ENCODE results near the gene CFAP126. TPM values are rescaled to one million over a fixed set of nuclear protein-coding genes. Genes with fewer than 3 reads are reported as not detected.
"Not testable (repeated sequence)": the region's sequence is repeated elsewhere in the genome, so short reads cannot be mapped to it uniquely, and the experiment has no call there.

Gene CFAP126
- not detected in 2 replicates for total RNA-seq (2014; rRNA removed; shearing (Covaris generic); ENCODE audit: low replicate concordance)

GRCh38 chr1:161367684-161368400 lies at the start of gene CFAP126:
Gene CFAP126 (minus strand): TSS chr1:161367876. CDS start chr1:161367868, 8 bp downstream.
- DNase-seq (ENCODE audit: low read depth): peak; percentile 78
- in situ Hi-C loops (cut with HindIII; ENCODE audit: low pct_unique_long_range_greater_than_20kb, low sequenced_read_pairs): no loop called here

- DNase-seq (ENCODE audit: low read depth); in situ Hi-C loops (cut with HindIII; ENCODE audit: low pct_unique_long_range_greater_than_20kb, low sequenced_read_pairs): not testable (repeated sequence)
These were observed 45.4 kb upstream of the CFAP126 start for GRCh38 chr1:161413050-161413449.

- DNase-seq (ENCODE audit: low read depth); in situ Hi-C loops (cut with HindIII; ENCODE audit: low pct_unique_long_range_greater_than_20kb, low sequenced_read_pairs): not testable (repeated sequence)
These were observed 42.9 kb upstream of the CFAP126 start for GRCh38 chr1:161410636-161410970.

GRCh38 chr1:161409848-161410635 lies 42.4 kb upstream of the CFAP126 start:
- DNase-seq (ENCODE audit: low read depth); in situ Hi-C loops (cut with HindIII; ENCODE audit: low pct_unique_long_range_greater_than_20kb, low sequenced_read_pairs): not testable (repeated sequence)

- in situ Hi-C loops (cut with HindIII; ENCODE audit: low pct_unique_long_range_greater_than_20kb, low sequenced_read_pairs): no loop called here
- DNase-seq (ENCODE audit: low read depth): no peak
These were observed 40.9 kb upstream of the CFAP126 start for GRCh38 chr1:161408429-161409052.

GRCh38 chr1:161407451-161407985 lies 39.8 kb upstream of the CFAP126 start:
- in situ Hi-C loops (cut with HindIII; ENCODE audit: low pct_unique_long_range_greater_than_20kb, low sequenced_read_pairs): no loop called here
- DNase-seq (ENCODE audit: low read depth): no peak

GRCh38 chr1:161406551-161406950 lies 38.9 kb upstream of the CFAP126 start:
- in situ Hi-C loops (cut with HindIII; ENCODE audit: low pct_unique_long_range_greater_than_20kb, low sequenced_read_pairs); DNase-seq (ENCODE audit: low read depth): not testable (repeated sequence)

- no peak for DNase-seq (ENCODE audit: low read depth)
- in situ Hi-C loops (cut with HindIII; ENCODE audit: low pct_unique_long_range_greater_than_20kb, low sequenced_read_pairs): no loop called here
These were observed 36.4 kb upstream of the CFAP126 start for GRCh38 chr1:161404051-161404597.

GRCh38 chr1:161402446-161402845 lies 34.8 kb upstream of the CFAP126 start:
- DNase-seq (ENCODE audit: low read depth): no peak
- in situ Hi-C loops (cut with HindIII; ENCODE audit: low pct_unique_long_range_greater_than_20kb, low sequenced_read_pairs): no loop called here

GRCh38 chr1:161399257-161399998 lies 31.8 kb upstream of the CFAP126 start:
- in situ Hi-C loops (cut with HindIII; ENCODE audit: low pct_unique_long_range_greater_than_20kb, low sequenced_read_pairs): loop anchor here (25.0 kb wide), 1 partner anchor 187 kb away; the partner anchor contains the start of genes APOA2, FCER1G and NDUFS2
- DNase-seq (ENCODE audit: low read depth): peak; percentile 90

GRCh38 chr1:161398900-161399256 lies 31.2 kb upstream of the CFAP126 start:
- in situ Hi-C loops (cut with HindIII; ENCODE audit: low pct_unique_long_range_greater_than_20kb, low sequenced_read_pairs): loop anchor here (25.0 kb wide), 1 partner anchor 187 kb away; the partner anchor contains the start of genes APOA2, FCER1G and NDUFS2
- no peak for DNase-seq (ENCODE audit: low read depth)

- in situ Hi-C loops (cut with HindIII; ENCODE audit: low pct_unique_long_range_greater_than_20kb, low sequenced_read_pairs): loop anchor here (25.0 kb wide), 1 partner anchor 185 kb away; the partner anchor contains the start of genes APOA2, FCER1G and NDUFS2
- DNase-seq (ENCODE audit: low read depth): not testable (repeated sequence)
These were observed 29.4 kb upstream of the CFAP126 start for GRCh38 chr1:161397038-161397437.

- in situ Hi-C loops (cut with HindIII; ENCODE audit: low pct_unique_long_range_greater_than_20kb, low sequenced_read_pairs): loop anchor here (25.0 kb wide), 1 partner anchor 181 kb away; the partner anchor contains the start of genes APOA2, FCER1G and NDUFS2
These were observed 25.5 kb upstream of the CFAP126 start for GRCh38 chr1:161393151-161393550.

GRCh38 chr1:161391611-161392010 lies 23.9 kb upstream of the CFAP126 start:
- no peak for DNase-seq (ENCODE audit: low read depth)
- in situ Hi-C loops (cut with HindIII; ENCODE audit: low pct_unique_long_range_greater_than_20kb, low sequenced_read_pairs): loop anchor here (25.0 kb wide), 1 partner anchor 179 kb away; the partner anchor contains the start of genes APOA2, FCER1G and NDUFS2

More at GRCh38 chr1:161393151-161393550, 25.5 kb upstream of the CFAP126 start:
- DNase-seq (ENCODE audit: low read depth): no peak

GRCh38 chr1:161391136-161391535 lies 23.5 kb upstream of the CFAP126 start:
- DNase-seq (ENCODE audit: low read depth): not testable (repeated sequence)
- in situ Hi-C loops (cut with HindIII; ENCODE audit: low pct_unique_long_range_greater_than_20kb, low sequenced_read_pairs): loop anchor here (25.0 kb wide), 1 partner anchor 179 kb away; the partner anchor contains the start of genes APOA2, FCER1G and NDUFS2

- in situ Hi-C loops (cut with HindIII; ENCODE audit: low pct_unique_long_range_greater_than_20kb, low sequenced_read_pairs): loop anchor here (25.0 kb wide), 1 partner anchor 178 kb away; the partner anchor contains the start of genes APOA2, FCER1G and NDUFS2
- no peak for DNase-seq (ENCODE audit: low read depth)
These were observed 22.8 kb upstream of the CFAP126 start for GRCh38 chr1:161390559-161390858.
